H1 (cell line): Measurements from ENCODE around the gene YIPF1. TPM values are rescaled to one million over a fixed set of nuclear protein-coding genes. Genes with fewer than 3 reads are reported as not detected.

ENCODE experiments used
- GABPA ChIP-seq: IDR thresholded peaks from 2 replicates; pipeline ENCODE4 v1.6.1; 2011; ENCODE audit warnings: mild to moderate bottlenecking, low read length, moderate library complexity, borderline replicate concordance; ENCODE audit not compliant: insufficient read depth
- RBBP5 ChIP-seq: IDR thresholded peaks from 2 replicates; pipeline ENCODE4 v1.7.1; 2012; ENCODE audit warnings: low read depth, mild to moderate bottlenecking, inconsistent platforms, low read length, moderate library complexity, borderline replicate concordance
- SP4 ChIP-seq: IDR thresholded peaks from 2 replicates; pipeline ENCODE4 v1.6.1; 2012; ENCODE audit warnings: low read length, inconsistent platforms
- polyA plus RNA-seq, 7 experiments: library from polyadenylated mRNA; depleted of rRNA in 3 of 7; stranded (reverse) in 5 of 7; unstranded in 2 of 7; fragments of >200 nt in 5 of 7; fragments of 200-250 nt in 2 of 7; gene quantifications; 1 replicate in 5 of 7; 2 replicates in 1 of 7; 4 replicates in 1 of 7; pipeline versions ENCODE4 v1.2.1 to v1.2.3, GENCODE V29; 2011 to 2013; ENCODE audit warnings: missing spikeins in 2 of 7, mixed read lengths in 2 of 7
- total RNA-seq: library from RNA; stranded (reverse); fragmentation: NEBNext Ultra II Directional; extraction: Animal tissue kit (Norgen Biotek cat#: 25700); gene quantifications from 2 replicates; pipeline ENCODE4 v1.2.1, GENCODE V29; 2021

Gene YIPF1
- total and polyA plus RNA-seq, 2 of the 8 experiments (the other 6 are each of a cell fraction or from before 2014, with no cell fraction given): 31.8 to 53.7 TPM

DNA sequence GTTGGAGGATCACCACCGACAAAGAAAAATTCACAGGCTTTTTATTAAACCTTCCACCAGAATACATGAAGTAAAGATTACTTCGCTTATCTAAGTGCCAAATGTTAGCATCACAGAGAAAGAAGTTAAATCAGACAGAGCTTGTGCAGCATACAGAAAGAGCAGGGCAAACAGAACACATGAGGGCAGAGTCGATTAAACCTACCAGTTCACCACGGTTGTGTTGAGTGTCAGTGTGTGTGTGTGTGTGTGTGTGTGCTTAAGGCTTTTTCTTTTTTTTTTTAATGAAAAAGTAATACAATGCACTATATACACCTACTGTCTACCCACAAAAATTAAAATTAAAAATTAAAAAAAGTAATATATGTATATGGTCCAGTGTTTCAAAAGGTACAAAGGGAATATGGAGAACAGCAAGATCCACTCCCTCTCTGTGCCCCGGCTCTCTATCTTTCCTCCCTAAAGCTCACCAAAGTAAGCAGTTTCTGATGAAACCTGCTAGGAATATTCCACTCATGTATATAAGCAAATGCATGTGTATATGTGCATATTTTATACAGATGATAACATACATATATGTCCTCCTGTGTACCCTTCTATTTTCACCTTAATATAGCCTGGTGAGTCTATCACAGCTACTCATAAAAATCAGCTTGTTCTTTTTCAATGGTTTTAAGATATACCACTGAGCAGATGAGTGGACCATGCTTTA is 17.7 kb downstream of the YIPF1 start (continued):
- TF ChIP-seq RBBP5 (no peak), SP4 (no peak), GABPA (no peak)
